Suprapubic skin (tissue), 4 donors: ENCODE results near the gene DDRGK1.

Experiments
- EP300 ChIP-seq: sonication (generic); formaldehyde crosslinking; IDR thresholded peaks from one replicate; pipeline ENCODE4 v1.6.1; 2017; ENCODE audit warnings: antibody characterized with exemption
- POLR2A ChIP-seq, 2 donors: fragments of 450-650 bp; IDR thresholded peaks; one replicate each; pipeline ENCODE4 v1.6.1; 2017; ENCODE audit warnings: antibody characterized with exemption in 2 of 2, mild to moderate bottlenecking in 2 of 2, moderate library complexity in 2 of 2
- POLR2AphosphoS5 ChIP-seq, 3 donors: sonication (generic); formaldehyde crosslinking; IDR thresholded peaks; one replicate each; pipeline ENCODE4 v1.6.1; 2017; ENCODE audit warnings: antibody characterized with exemption in 3 of 3
- TF ChIP-seq, protein P1 (sequence below), 2 donors: fragments of 200-600 bp in 1 of 2; fragments of 450-650 bp in 1 of 2; sonication (generic) in 1 of 2; IDR thresholded peaks; one replicate each; pipeline ENCODE4 v1.5.1; 2016 to 2019; ENCODE audit warnings: antibody characterized with exemption in 2 of 2, mild to moderate bottlenecking in 1 of 2, moderate library complexity in 1 of 2

DNA sequence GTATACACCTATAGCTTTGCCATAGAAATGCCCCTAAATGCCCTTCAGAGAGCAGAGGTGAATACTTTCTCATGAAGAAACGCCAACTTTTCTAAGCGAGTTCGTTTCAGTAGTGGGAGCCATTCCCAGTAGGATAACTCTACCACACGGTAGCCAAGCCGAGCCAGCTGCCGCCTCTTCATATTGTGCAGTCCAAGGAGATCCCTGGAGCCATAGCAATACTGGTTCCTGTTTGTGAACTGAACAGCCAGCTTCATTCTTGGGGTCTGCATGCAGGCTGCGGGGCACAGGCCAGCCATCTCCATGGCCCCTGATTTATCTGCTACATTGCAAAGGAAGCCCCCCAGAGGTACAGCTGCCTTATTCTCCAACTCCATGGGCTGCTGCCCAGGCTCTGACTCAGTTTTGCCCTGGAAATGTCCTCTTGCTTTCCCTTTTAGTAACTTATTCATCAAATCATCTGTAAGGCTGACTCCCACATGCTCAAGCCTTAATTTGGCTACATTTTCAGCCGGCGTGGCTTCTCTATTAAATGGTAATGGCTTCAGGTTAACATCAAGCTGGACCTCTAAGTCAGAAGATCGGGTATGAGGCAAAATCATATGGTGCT lies 57.6 kb downstream of the DDRGK1 start:
- TF ChIP-seq EP300 (no peak), POLR2A (IDR thresholded peaks at IDR 0.05) (no peak), POLR2AphosphoS5 (IDR thresholded peaks at IDR 0.05) (no peak)
- TF ChIP-seq, protein P1, sequence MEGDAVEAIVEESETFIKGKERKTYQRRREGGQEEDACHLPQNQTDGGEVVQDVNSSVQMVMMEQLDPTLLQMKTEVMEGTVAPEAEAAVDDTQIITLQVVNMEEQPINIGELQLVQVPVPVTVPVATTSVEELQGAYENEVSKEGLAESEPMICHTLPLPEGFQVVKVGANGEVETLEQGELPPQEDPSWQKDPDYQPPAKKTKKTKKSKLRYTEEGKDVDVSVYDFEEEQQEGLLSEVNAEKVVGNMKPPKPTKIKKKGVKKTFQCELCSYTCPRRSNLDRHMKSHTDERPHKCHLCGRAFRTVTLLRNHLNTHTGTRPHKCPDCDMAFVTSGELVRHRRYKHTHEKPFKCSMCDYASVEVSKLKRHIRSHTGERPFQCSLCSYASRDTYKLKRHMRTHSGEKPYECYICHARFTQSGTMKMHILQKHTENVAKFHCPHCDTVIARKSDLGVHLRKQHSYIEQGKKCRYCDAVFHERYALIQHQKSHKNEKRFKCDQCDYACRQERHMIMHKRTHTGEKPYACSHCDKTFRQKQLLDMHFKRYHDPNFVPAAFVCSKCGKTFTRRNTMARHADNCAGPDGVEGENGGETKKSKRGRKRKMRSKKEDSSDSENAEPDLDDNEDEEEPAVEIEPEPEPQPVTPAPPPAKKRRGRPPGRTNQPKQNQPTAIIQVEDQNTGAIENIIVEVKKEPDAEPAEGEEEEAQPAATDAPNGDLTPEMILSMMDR (IDR thresholded peaks at IDR 0.05) = no peak
